T-helper 2 cell treated with Interferon-gamma antibody and Interleukin-4, amounts not matched to agents 100 ng/mL and 5 ng/mL, for 36 hours (primary cell): Measurements from ENCODE around the gene NYNRIN. TPM values are rescaled to one million over a fixed set of nuclear protein-coding genes. Genes with fewer than 3 reads are reported as not detected.

ENCODE experiments used
- intact Hi-C: fragments of 100-400 bp; cut with micrococcal nuclease; formaldehyde crosslinking; loops from one replicate; pipeline ENCODE4 v1.15.1; 2023
- total RNA-seq: library from RNA; stranded (reverse); gene quantifications from 2 replicates; pipeline ENCODE4 v1.2.3, GENCODE V29; 2022

Gene NYNRIN
- total RNA-seq, 1 donor from 2014 or later: 0.14 TPM

- intact Hi-C loops: no loop called here
Measured at GRCh38 chr14:24414077-24414476, 15.3 kb downstream of the NYNRIN start.

DNA sequence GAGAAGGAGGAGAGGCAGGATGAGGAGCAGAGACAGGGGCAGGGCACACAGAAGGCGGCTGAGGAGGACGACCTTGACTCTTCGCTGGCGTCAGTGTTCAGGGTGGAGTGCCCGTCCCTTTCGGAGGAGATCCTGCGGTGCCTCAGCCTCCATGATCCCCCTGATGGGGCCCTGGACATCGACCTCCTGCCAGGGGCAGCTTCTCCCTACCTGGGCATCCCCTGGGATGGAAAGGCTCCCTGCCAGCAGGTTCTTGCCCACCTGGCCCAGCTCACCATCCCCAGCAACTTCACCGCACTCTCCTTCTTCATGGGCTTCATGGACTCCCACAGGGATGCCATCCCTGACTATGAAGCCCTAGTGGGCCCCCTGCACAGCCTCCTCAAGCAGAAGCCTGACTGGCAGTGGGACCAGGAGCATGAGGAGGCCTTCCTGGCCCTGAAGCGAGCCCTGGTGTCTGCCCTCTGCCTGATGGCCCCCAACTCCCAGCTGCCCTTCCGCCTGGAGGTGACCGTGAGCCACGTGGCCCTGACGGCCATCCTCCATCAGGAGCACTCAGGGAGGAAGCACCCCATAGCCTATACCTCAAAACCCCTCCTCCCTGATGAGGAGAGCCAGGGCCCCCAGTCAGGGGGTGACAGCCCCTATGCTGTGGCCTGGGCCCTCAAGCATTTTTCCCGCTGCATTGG, 16.1 kb downstream of the NYNRIN start:
- intact Hi-C loops: no loop called here

- intact Hi-C loops: no loop called here
Measured at GRCh38 chr14:24415421-24416253, 16.8 kb downstream of the NYNRIN start.

DNA sequence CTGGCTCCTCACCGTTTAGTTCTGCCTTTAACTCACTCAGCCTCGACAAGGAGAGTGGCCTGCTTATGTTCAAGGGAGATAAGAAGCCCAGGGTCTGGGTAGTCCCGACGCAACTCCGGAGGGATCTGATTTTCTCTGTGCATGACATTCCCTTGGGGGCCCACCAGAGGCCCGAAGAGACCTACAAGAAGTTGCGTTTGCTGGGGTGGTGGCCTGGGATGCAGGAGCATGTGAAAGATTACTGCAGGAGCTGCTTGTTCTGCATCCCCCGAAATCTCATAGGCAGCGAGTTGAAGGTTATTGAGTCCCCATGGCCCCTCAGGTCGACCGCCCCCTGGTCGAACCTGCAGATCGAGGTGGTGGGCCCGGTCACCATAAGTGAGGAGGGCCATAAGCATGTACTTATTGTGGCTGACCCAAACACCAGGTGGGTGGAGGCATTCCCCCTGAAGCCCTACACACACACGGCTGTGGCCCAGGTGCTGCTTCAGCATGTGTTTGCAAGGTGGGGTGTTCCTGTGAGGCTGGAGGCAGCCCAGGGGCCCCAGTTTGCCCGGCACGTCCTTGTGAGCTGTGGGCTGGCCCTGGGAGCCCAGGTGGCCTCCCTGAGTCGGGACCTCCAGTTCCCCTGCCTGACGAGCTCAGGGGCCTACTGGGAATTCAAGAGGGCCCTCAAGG, 17.6 kb downstream of the NYNRIN start:
- intact Hi-C loops: no loop called here

GRCh38 chr14:24416932-24417619, 18.3 kb downstream of the NYNRIN start:
- intact Hi-C loops: no loop called here

GRCh38 chr14:24417832-24418491, 19.2 kb downstream of the NYNRIN start:
- intact Hi-C loops: no loop called here

GRCh38 chr14:24418492-24418873, 19.7 kb downstream of the NYNRIN start:
- intact Hi-C loops: no loop called here

- intact Hi-C loops: no loop called here
Measured at GRCh38 chr14:24422261-24422660, 23.5 kb downstream of the NYNRIN start.

- intact Hi-C loops: no loop called here
Measured at GRCh38 chr14:24422694-24423601, 24.1 kb downstream of the NYNRIN start.

GRCh38 chr14:24425704-24426103, 26.9 kb downstream of the NYNRIN start:
- intact Hi-C loops: no loop called here

- intact Hi-C loops: no loop called here
Measured at GRCh38 chr14:24426150-24426911, 27.5 kb downstream of the NYNRIN start.

DNA sequence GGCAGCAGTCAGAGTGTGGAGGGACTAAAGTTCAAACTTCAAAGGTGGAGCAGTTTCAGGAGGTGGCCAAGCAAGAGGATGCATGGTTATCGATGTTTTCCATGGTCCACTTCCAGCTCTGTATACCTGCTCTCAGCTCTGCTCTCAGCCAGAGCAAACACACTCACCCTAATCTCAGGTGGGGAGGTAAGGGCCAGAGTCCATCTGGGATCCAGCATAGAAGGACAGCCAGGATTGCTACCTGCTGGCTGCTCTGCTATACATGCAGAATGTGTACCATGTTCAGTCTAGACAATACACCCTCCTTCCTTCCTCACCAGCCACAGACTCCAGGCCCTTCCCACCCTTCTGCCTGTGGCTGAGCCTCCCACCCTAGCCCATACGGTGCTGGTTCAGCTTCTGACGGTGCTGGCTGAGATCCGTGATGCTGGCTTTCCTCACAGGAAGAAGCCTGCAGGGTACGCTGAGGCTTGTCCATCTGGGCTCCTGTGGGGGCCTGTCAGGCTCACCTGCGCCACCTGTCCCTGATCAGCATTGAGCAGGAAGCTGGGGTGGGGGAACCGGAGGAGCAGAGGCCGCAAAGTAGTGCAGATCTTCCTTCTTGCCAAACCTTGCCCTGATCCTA, 28.2 kb downstream of the NYNRIN start:
- intact Hi-C loops: no loop called here

DNA sequence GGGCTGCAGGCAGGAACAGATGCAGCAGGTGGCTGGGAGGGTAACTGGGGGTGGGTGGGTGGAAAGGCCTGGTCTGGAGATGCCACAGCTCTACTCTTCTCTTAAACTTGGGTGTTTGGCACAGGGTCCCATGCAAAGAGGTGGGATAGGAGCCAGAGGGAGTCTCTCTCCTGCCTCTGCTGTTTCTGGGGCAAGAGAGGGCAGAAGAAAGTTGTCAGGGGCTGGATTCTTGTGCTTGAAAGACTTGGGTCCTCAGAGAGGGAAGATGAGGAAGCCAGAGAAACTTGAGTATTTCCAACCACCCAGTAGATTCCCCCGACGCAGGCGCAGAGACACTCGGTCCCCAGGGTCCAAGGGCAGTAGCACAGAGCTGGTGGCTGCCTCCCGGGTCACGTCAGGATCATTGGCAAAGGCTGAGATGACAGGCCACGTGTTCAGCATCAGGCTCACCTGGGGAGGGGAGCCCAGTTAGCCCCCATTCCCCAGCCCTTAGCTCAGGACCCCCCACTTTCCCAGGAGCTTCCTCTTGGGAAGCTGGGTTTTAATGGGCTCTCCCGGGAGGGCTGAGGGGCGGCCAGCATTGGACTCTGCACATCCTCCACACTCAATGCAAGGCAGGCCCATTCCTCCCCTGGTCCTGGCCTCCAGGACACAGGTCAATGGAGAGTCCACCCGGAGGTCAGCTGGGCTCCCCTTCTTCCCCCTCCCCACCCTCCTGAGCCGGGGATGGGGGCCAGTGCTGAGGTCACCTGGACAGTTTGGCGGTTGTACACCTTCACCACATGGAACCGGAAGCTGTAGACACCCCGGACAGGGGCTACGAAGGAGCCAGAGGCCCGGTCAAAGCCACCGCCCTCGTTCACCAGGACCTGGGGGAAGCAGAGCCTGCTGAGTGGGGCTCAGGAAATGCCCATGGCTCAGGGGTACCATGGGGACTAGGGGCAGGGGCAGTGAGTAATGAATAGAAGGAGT, 29.0 kb downstream of the NYNRIN start:
- intact Hi-C loops: no loop called here

GRCh38 chr14:24428628-24429394, 30.0 kb downstream of the NYNRIN start:
- intact Hi-C loops: no loop called here

DNA sequence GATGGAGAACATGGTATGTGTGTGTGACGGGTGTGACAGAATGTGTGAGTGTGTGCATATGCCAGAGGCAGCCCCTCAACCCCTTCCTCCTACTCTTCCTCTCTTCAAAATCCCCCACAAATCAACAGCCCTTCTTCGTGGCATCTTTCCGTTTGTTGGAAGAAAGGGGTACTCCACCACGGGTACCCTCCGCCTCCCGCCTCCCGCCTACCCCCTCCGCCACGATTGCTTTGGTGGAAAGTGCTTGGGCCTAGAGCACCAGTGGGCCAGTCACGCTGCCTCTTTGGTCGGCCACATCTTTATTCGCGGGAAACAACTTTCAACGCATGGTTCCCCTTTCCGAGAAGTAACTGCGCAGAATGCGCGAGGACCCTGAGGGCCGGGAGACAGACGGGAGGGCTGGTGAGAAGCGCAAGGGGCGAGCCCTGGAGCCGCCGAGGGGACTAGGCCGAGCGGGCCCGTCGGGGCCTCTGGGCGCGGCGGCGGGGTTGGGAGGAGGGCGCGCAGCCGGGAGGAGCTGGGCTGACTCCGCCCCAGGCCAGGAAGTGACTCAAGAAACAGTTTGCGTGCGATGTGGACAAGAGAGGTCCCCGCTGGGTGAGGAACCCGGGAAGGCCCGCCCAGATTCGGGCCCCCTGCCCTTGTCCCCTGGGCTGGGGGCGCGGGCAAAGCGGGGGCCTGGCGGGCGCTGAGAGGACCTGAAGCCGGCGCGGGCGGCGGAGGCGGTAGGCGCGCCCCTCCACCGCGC, 30.8 kb downstream of the NYNRIN start, which contains the start of the genes CBLN3 and KHNYN:
TSS of gene CBLN3 (minus strand) at position 274 of the 748 bp plus-strand sequence. CDS start 614 bp downstream, outside the sequence.
TSS of gene KHNYN (plus strand) at position 560 of the 748 bp plus-strand sequence. CDS start 777 bp downstream, outside the sequence.
- intact Hi-C loops: loop anchor here (5.0 to 10.0 kb wide), 2 partner anchors 117 to 315 kb away; partner anchors contain the start of genes DCAF11, LTB4R, LTB4R2 and NRL
